ENCODE measurements around the gene OTOG.

GRCh38 chr11:17603056-17603825, 56.2 kb downstream of the OTOG start:
- TF ChIP-seq CTCF (IDR thresholded peaks at IDR 0.05) (no peak), POLR2A (IDR thresholded peaks at IDR 0.05) (no peak)
